Pancreas (tissue), 10 donors: Measurements from ENCODE around the gene MFSD12. TPM values are rescaled to one million over a fixed set of nuclear protein-coding genes. Genes with fewer than 3 reads are reported as not detected.

Source experiments
- ATAC-seq, 4 donors: fragments of 200-7000 bp; cut with Tn5 transposase; one replicate each; pipeline versions ENCODE4 v1.8.0 to v1.9.1; 2020; ENCODE audit warnings: mild to moderate bottlenecking in 4 of 4, moderate library complexity in 4 of 4
- DNase-seq, 6 donors: peaks; one replicate each; pipeline ENCODE4 v3.0.0-alpha.2; 2020
- FAIRE-seq: peaks from 2 replicates; lab custom pipeline; 2012; peaks lifted over from hg19 to GRCh38; lab: Jason Lieb, UNC
- H3K27ac ChIP-seq, 4 donors: fragments of 200-600 bp; sonication (generic); 1 replicate in 3 of 4; 2 replicates in 1 of 4; pipeline versions ENCODE4 v1.5.0 to v1.8.0; 2020
- H3K27me3 ChIP-seq, 4 donors: fragments of 200-600 bp; one replicate each; pipeline ENCODE4 v1.8.0; 2021
- H3K36me3 ChIP-seq, 3 donors: fragments of 200-600 bp; sonication (generic) in 1 of 3; one replicate each; pipeline versions ENCODE4 v1.5.0 to v1.8.0; 2020 to 2021
- H3K4me1 ChIP-seq, 3 donors: fragments of 200-600 bp; one replicate each; pipeline ENCODE4 v1.8.0; 2021
- H3K4me3 ChIP-seq, 4 donors: fragments of 200-600 bp; sonication (generic) in 2 of 4; one replicate each; pipeline versions ENCODE4 v1.5.0 to v1.8.0; 2020 to 2021
- H3K9me3 ChIP-seq, 4 donors: fragments of 200-600 bp; one replicate each; pipeline ENCODE4 v1.8.0; 2021
- CTCF ChIP-seq, 4 donors: fragments of 200-600 bp; sonication (generic) in 3 of 4; IDR thresholded peaks; one replicate each; pipeline versions ENCODE4 v1.5.0 to v1.8.0; 2021; ENCODE audit warnings: antibody characterized with exemption in 4 of 4
- WGBS, 2 donors: extraction: QIAGEN DNeasy Blood & Tissue Kit; methylation state at CpG; one replicate each; pipeline ENCODE4 v1.1.7; 2013; 5-methylcytosine and 5-hydroxymethylcytosine counted together
- intact Hi-C, 3 donors: fragments of 100-400 bp; cut with DNase I; formaldehyde crosslinking; loops; one replicate each; pipeline versions ENCODE4 v1.11.1 to v1.14.2; 2022
- polyA plus RNA-seq, 2 donors: library from polyadenylated mRNA; stranded (reverse); fragments of 200-250 nt; gene quantifications; one replicate each; pipeline ENCODE4 v1.2.3, GENCODE V29; 2013
- total RNA-seq, 6 donors: library from RNA; stranded (reverse); fragmentation: NEBNext Ultra II Directional in 4 of 6; extraction: Animal tissue kit (Norgen Biotek cat#: 25700) in 4 of 6; gene quantifications; one replicate each; pipeline versions ENCODE4 v1.2.1 to v1.2.4, GENCODE V29; 2021 to 2023
- donor health status: healthy with polysubstance abuse.
- donor health status: DM: no; HTN: no; CAD: no; lungs with moderate emphysema.
- donor health status: DM: no; HTN: no; CAD: no.
- donor health status: control.
- donor health status: control.
- donor health status: Bipolar disorder and iron deficiency.
- donor health status: DM: yes; HTN: yes; CAD: no.
- donor health status: DM: no; HTN: no; CAD: no.
- donor health status: DM: no; HTN: no; CAD: no.
- donor health status: DM: yes; HTN: yes; CAD: no.

The MFSD12 gene
- total and polyA plus RNA-seq, 8 donors, result 24.8 to 53.8 (median 39.2) TPM

- DNase-seq, result peak in 2 of 6 donors; percentile 12 to 50
- WGBS, 2 donors, result 88 to 90% methylated on average over 19 of the region's 19 CpGs
- no peak for TF ChIP-seq CTCF (IDR thresholded peaks at IDR 0.05)
Observed at GRCh38 chr19:3575260-3575741, 17.9 kb upstream of the MFSD12 start.

GRCh38 chr19:3573858-3574637 lies 16.7 kb upstream of the MFSD12 start:
- no peak overlapping the region for H3K27ac ChIP-seq
- H3K4me1 ChIP-seq, result no peaks in the 10 kb centered on the region
- intact Hi-C loops, result no loop called here

More at GRCh38 chr19:3575260-3575741, 17.9 kb upstream of the MFSD12 start:
- no peak overlapping the region for H3K4me3 ChIP-seq
- intact Hi-C loops, result no loop called here
- no peaks in the 10 kb centered on the region for H3K9me3 ChIP-seq
- FAIRE-seq (no peak), ATAC-seq (no peak)
- no peaks in the 10 kb centered on the region for H3K36me3 ChIP-seq
- no peaks in the 10 kb centered on the region for H3K4me1 ChIP-seq
- H3K27ac ChIP-seq, result no peak overlapping the region
- no peaks in the 10 kb centered on the region for H3K27me3 ChIP-seq

GRCh38 chr19:3573162-3573857 lies 15.9 kb upstream of the MFSD12 start:
- Histone ChIP-seq H3K9me3 (no peaks in the 10 kb centered on the region), H3K4me1 (no peaks in the 10 kb centered on the region), H3K27ac (peak overlapping the region in 3 of 4 donors; percentile 48 to 68 (median 66)), H3K36me3 (no peaks in the 10 kb centered on the region), H3K4me3 (peak overlapping the region; percentile 83 to 96 (median 92)), H3K27me3 (no peaks in the 10 kb centered on the region)
- no peak for TF ChIP-seq CTCF (IDR thresholded peaks at IDR 0.05)
- peak; percentile 5 to 23 (median 18) for ATAC-seq
- 1 to 2% methylated on average over 47 to 60 of the region's 60 CpGs for WGBS, 2 donors
- intact Hi-C loops, result no loop called here
- DNase-seq, result peak in 3 of 6 donors; percentile 43 to 86 (median 72)
- FAIRE-seq, result no peak

More at GRCh38 chr19:3573858-3574637, 16.7 kb upstream of the MFSD12 start:
- no peak for FAIRE-seq
- WGBS, 2 donors, result 64 to 73% methylated on average over 50 to 55 of the region's 55 CpGs
- H3K4me3 ChIP-seq, result peak overlapping the region; percentile 83 to 96 (median 92)
- no peaks in the 10 kb centered on the region for H3K9me3 ChIP-seq
- H3K27me3 ChIP-seq, result no peaks in the 10 kb centered on the region
- ATAC-seq, result peak; percentile 5 to 35 (median 23)
- H3K36me3 ChIP-seq, result no peaks in the 10 kb centered on the region
- no peak for TF ChIP-seq CTCF (IDR thresholded peaks at IDR 0.05)
- DNase-seq, result peak; percentile 70 to 94 (median 82)

GRCh38 chr19:3572855-3573161 lies 15.4 kb upstream of the MFSD12 start, which contains the start of gene HMG20B:
TSS of gene HMG20B (plus strand) at chr19:3572944. CDS start at chr19:3573310, 366 bp downstream.
- no peaks in the 10 kb centered on the region for H3K4me1 ChIP-seq
- TF ChIP-seq CTCF (IDR thresholded peaks at IDR 0.05), result no peak
- H3K27me3 ChIP-seq, result no peaks in the 10 kb centered on the region
- 1 to 2% methylated on average over 17 to 30 of the region's 30 CpGs for WGBS, 2 donors
- H3K9me3 ChIP-seq, result no peaks in the 10 kb centered on the region
- FAIRE-seq (no peak), DNase-seq (no peak), ATAC-seq (no peak)
- intact Hi-C loops, result no loop called here
- H3K27ac ChIP-seq, result peak within 1 kb of the TSS in 3 of 4 donors; percentile 48 to 68 (median 66)
- H3K4me3 ChIP-seq, result peak within 1 kb of the TSS; percentile 83 to 96 (median 92)
- no peaks in the 10 kb centered on the region for H3K36me3 ChIP-seq
